Activated gamma-delta T cell treated with anti-CD3 and anti-CD28 coated beads, Interleukin-2, amount 50 U/mL, for 16 hours (primary cell): ENCODE measurements around the gene F8A1.
A peak's percentile ranks its signal among the peaks of the same experiment; 100 is the strongest.
"Not testable (repeated sequence)": the region's sequence is repeated elsewhere in the genome, so short reads cannot be mapped to it uniquely, and the experiment has no call there.

Experiments
- DNase-seq: peaks from one replicate; pipeline ENCODE4 v3.0.0-alpha.2; 2020; ENCODE audit warnings: low read depth

The F8A1 gene

DNA sequence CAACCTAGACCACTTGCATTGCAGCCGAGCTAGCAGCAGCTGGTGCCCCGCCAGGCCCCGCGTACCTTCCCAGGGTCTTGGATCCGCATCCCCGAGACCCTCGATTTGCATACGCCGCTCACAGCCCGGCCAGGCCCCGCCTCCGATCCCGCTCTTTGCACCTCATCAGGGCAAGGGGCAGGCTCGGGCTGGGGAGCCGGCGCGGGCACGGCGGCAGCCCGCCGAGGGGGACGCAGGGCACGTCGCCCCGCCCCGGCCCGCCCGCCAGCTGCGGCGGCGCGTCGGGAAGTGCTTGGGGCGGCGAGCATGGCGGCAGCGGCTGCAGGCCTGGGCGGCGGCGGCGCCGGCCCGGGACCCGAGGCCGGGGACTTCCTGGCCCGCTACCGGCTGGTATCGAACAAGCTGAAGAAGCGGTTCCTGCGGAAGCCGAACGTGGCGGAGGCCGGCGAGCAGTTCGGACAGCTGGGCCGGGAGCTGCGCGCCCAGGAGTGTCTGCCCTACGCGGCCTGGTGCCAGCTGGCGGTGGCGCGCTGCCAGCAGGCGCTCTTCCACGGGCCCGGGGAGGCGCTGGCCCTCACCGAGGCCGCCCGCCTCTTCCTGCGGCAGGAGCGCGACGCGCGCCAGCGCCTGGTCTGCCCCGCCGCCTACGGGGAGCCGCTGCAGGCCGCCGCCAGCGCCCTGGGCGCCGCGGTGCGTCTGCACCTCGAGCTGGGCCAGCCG, at the start of gene F8A1:
Gene F8A1 (plus strand): TSS at position 287 of the 720 bp plus-strand sequence. CDS start 20 bp downstream, at position 307.
- peak; percentile 5 for DNase-seq

DNA sequence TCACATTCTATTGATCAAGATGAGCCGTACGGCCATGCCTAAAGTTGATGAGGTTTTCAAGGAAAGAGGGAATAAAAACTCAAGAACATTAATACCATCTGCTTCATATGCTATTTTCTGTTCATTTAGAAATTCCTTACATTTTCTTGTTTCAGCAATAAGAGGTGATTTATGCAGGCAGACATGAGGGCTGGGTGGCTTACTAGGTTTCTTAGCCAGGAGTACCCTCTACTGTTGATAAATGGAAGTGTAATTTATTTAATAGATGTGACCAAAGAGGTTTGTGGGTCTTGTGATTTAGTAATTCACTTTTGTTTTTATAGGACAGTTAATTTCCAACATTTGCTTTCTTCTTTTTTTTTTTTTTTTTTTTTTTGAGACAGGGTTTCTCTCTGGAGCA, 45.3 kb upstream of the F8A1 start:
- DNase-seq: no peak

DNA sequence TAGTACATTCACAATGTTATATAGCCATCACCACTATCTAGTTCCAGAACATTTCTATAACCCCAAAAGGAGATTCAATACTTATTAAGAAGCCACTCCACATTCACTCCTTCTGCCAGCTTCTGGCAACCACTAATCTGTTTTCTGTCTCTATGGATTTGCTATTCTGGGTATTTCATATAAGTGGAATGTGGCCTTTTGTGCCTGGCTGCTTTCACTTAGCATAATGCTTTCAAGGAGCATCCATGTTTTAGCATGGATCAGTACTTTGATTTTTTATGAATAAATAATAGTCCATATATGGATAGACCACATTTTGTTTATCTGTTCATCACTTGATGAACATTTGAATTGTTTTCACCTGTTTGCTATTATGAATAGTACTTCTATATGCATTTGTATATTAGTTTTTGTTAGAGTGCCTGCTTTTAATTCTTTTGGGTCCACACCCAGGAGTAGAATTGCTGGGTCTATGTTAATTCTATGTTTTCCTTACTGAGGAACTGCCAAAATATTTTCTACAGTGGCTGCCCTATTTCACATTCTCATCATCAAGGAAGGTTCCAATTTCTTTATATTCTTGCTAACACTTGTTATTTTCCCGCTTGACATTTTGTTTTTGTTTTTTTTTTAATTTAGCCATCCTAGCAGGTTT, 35.1 kb upstream of the F8A1 start:
- DNase-seq: no peak

DNA sequence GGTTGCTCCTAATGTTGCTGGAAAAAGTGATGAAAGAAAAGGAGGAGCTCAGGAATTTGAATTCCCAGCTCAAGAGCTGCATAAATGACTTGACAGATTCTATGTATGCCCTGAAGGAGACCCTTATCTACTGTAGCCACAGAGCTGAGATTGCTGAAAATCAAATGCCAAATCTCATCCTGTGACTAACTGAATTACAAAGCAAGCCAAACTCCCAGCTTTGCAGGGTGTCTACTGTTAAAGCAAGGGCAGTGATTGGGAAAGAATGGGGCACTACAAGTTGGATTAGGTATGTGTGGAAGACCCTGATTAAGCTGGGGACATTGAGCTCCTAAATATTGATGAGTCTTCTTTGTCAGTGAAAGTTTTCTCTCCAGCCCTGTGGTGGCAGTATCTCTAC, 30.9 kb upstream of the F8A1 start:
- no peak for DNase-seq

DNA sequence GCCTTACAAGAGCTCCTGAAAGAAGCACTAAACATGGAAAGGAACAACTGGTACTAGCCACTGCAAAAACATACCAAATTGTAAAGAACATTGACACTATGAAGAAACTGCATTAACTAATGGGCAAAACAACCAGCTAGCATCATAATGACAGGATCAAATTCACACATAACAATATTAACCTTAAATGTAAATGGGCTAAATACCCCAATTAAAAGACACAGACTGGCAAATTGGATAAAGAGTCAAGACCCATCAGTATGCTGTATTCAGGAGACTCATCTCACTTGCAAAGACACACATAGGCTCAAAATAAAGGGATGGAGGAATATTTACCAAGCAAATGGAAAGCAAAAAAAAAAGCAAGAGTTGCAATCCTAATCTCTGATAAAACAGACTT, 17.6 kb upstream of the F8A1 start:
- DNase-seq: not testable (repeated sequence)

DNA sequence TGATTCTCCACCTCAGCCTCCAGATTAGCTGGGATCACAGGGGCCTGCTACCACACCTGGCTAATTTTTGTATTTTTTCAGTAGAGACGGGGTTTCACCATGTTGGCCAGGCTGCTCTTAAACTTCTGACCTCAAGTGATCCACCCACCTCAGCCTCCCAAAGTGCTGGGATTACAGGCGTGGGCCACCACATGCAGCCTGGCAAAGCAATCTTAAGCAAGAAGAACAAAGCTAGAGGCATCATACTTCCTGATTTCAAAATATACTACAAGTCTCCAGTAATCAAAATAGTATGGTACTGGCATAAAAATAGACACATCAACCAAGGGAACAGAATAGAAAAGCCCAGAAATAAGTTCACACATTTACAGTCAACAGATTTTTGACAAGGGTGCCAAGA, 12.8 kb upstream of the F8A1 start:
- DNase-seq: no peak

DNA sequence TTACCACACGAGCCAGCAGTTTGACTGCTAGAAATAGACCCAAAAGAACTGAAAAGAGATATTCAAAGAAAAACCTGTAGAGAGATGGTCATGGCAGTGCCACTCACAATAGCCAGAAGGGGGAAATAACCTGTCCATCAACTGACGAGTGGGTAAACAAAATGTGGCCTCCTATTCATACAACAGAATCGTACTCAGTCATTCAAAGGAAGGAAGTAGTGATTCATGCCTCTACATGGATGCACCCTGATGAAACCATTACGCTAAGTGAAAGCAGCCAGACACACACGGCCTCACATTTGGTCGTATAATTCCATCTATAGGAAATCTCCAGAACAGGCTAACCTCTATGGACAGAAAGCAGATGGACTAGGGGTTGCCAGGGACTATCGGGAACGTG, 2.1 kb upstream of the F8A1 start:
- not testable (repeated sequence) for DNase-seq

DNA sequence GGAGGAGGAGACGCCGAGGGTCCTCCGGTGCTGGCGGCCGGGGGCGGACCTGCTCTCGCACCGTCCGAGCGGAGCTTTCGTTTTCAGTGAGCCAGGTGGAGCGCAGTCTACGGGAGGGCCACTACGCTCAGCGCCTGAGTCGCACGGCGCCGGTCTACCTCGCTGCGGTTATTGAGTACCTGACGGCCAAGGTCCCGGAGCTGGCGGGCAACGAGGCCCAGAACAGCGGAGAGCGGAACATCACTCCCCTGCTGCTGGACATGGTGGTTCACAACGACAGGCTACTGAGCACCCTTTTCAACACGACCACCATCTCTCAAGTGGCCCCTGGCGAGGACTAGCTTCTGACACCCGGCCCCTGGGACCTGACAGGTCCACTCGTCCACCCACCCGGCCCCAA, 1.1 kb upstream of the F8A1 start:
- DNase-seq: not testable (repeated sequence)

DNA sequence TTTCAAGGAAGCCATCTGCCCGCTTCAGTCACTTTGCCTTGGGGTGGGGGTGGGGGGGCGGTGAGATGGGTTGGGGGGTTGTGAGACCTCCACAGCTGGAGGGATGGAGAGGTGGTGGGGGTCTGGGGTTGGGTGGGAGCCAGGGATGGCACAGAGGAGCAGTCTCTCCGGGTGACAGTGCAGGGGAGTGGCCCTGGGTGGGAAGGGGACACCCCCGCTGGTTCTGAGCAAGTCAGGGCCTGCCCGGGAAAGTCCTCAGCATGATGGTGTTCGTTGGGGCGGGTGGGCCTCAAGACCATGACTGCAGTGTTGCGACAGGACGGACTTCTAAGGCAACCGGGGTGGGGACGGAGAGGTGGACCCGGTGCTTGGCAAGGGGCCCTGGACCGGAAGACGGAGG, 606 bp upstream of the F8A1 start:
- not testable (repeated sequence) for DNase-seq

DNA sequence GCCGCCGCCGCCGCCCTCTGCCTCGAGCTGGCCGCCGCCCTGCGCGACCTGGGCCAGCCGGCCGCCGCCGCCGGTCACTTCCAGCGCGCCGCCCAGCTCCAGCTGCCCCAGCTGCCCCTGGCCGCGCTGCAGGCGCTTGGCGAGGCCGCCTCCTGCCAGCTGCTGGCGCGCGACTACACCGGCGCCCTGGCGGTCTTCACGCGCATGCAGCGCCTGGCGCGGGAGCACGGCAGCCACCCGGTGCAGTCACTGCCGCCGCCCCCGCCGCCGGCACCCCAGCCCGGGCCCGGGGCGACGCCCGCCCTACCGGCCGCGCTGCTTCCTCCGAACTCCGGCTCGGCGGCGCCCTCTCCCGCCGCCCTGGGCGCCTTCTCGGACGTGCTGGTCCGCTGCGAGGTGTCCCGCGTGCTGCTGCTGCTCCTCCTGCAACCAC, 650 bp downstream of the F8A1 start:
- not testable (repeated sequence) for DNase-seq

DNA sequence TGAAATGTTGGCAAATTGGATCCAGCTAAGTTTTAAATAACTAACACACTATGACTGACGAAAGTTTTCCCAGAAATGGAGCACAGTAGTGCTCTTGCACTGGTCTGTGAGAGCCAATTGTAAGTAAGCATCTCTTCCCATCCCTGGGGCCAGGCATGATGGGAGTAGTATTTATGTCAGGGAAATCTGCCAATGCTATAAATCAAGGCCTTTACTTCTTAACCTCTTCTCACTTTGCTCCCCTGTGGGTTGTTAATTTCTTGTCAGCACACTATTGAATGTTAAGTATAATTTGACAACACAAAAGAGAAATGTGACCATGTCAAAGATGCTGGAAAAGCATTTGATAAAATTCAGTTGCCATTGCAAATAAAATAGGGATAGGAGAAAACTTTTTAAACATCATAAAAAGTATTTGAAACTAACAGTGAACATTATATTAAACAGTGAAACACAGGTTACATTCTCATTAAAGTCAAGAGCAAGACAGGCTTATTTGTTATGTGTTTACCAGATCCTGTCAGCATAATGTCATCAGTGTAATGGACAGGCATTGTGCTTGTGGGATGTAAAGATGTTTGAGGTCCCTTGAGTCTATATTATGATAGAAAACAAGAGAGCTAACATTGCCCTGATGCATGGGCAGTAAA, 5.0 kb downstream of the F8A1 start:
- no peak for DNase-seq

DNA sequence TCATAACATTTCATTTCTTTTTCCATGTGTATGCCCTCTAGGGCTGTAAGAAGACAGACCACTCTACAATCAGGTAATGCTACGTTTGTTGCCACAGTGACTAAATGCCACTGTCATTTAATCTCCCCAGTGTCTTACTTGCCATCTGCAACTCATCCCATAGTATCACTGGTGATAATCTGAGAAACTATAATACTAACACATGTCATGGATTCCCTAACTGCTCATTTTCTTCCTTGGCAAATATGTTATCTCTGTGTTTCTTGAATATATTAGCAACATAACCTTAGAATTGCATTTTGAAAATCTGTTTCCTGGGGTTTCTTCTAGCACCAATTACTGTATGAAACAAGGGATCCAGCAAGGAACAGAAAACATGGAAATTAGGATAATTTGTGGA, 6.1 kb downstream of the F8A1 start:
- DNase-seq: no peak

DNA sequence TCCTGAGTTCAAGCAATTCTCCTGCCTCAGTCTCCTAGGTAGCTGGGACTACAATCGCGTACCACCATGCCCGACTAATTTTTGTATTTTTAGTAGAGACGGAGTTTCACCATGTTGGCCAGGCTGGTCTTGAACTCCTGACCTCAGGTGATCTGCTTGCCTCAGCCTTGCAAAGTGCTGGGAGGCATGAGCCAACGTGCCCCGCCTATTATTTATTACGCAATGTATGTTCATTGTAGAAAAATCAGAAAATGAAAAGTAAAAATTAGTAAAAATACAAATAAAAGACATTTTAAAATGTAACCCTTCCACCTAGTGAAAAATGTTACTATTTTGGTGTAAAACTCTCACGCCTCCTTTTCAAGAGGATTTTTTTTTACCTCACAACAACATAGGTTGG, 14.2 kb downstream of the F8A1 start:
- DNase-seq: no peak

DNA sequence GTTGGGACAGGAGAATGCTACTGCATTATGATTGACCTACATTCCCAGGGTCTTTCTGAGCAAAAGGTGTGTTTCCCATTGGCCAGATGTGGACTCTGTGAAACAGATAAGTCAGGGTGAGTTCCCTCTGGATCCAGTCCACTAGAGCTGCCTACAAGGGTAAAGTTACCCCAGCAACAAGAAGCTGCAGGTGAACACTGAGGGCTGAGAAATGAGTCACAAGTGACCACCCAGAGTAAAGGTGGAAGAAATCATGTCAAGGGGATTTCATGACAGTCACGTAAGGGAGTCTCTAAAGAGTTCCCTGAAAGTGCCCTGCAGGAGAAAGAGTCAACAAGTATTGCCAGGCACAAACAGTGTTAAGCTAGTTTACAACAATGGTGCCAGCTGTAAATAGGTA, 16.3 kb downstream of the F8A1 start:
- DNase-seq: no peak

DNA sequence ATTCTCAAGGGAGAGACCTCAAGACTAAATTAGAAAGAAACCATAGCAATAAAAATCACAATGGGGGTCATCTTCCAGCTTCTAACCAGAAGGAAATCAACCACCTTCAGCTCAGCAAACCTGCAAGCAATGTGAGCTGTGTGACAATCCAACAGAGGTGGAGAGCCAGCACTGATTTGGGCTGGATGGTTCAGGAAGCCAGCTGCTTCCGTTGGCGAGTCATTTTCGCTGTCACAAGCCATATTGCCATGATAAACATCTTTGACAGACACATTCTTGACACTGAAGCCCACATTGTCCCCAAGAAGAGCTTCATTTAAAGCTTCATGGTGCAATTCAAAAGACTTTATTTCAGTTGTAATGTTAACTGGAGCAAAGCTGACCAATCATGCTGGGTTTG, 22.7 kb downstream of the F8A1 start:
- no peak for DNase-seq

DNA sequence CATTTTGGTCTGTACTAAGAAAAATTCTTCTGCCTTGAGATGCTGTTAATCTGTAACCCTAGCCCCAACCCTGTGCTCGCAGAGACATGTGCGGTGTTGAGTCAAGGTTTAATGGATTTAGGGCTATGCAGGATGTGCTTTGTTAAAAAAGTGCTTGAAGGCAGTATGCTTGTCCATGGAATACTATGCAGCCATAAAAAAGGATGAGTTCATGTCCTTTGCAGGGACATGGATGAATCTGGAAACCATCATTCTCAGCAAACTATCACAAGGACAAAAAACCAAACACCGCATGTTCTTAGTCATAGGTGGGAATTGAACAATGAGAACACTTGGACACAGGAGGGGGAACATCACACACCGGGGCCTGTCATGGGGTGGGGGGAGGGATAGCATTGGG, 23.9 kb downstream of the F8A1 start:
- not testable (repeated sequence) for DNase-seq

DNA sequence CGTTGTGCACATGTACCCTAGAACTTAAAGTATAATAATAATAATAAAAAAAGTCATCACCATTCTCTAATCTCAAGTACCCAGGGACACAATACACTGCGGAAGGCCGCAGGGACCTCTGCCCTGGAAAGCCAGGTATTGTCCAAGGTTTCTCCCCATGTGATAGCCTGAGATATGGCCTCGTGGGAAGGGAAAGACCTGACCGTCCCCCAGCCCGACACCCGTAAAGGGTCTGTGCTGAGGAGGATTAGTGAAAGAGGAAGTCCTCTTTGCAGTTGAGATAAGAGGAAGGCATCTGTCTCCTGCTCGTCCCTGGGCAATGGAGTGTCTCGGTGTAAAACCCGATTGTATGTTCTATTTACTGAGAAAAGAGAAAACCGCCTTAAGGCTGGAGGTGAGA, 24.4 kb downstream of the F8A1 start:
- not testable (repeated sequence) for DNase-seq

DNA sequence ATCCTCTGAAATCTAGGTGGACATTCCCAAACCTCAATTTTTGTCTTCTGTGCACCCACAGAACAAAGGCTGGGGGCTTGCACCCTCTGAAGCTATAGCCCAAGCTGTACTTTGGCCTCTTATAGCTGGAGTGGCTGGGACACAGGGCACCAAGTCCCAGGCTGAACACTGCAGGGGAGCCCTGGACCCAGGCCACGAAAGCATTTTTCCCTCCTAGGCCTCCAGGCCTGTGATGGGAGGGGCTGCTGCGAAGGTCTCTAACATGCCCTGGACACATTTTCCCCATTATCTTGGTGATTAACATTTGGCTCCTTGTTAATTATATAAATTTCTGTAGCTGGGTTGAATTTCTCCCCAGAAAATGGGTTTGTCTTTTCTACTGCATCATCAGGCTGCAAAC, 27.9 kb downstream of the F8A1 start:
- no peak for DNase-seq

DNA sequence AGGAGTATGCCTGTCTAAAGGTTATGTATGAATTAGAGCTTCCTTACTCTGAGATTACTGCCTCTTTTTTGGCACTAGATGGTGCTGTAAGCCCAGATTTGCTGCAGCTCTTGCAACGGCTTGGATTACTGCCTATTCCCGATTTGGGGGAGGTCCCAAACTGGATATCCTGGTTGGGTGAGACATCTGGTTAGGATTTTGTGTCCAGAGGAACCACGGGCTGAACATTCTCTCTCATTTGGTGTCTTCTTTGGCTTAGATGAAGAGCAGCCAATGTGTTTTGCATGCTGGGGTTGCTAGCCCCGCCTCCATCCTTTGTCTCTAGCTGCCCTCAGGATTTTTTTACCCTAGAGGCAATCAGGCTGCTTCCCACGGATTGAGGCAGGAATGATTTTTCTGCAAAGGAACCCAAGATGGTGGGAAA, 31.9 kb downstream of the F8A1 start:
- no peak for DNase-seq

DNA sequence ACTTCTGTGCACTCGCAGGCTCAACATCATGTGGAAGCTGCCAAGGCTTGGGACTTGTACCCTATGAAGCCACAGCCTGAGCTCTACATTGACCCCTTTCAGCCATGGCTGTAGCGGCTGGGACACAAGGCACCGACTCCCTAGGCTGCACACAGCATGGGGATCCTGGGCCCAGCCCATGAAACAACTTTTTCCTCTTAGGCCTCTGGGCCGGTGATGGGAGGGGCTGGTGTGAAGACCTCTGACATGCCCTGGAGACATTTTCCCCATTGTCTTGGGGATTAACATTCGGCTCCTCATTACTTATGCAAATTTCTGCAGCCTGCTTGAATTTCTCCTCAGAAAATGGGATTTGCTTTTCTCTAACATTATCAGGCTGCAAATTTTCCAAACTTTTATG, 38.6 kb downstream of the F8A1 start:
- not testable (repeated sequence) for DNase-seq
